NT2/D1 (cell line): ENCODE results near the gene CUEDC2.

Experiments
- SUZ12 ChIP-seq: IDR thresholded peaks from 2 replicates; pipeline ENCODE4 v1.6.1; 2011; ENCODE audit not compliant: insufficient read length, insufficient read depth; ENCODE audit errors: extremely low read depth
- YY1 ChIP-seq: IDR thresholded peaks from 2 replicates; pipeline ENCODE4 v1.6.1; 2011; ENCODE audit not compliant: insufficient read length, insufficient read depth
- ZNF274 ChIP-seq: IDR thresholded peaks from 2 replicates; pipeline ENCODE4 v1.6.1; 2011; ENCODE audit warnings: mild to moderate bottlenecking, low read depth, low read length

- TF ChIP-seq YY1 (no peak), SUZ12 (no peak), ZNF274 (no peak)
Observed at GRCh38 chr10:102451105-102451969, 19.0 kb upstream of the CUEDC2 start, which contains the start of gene C10orf95.
